ENCODE results near the gene CD200.

DNA sequence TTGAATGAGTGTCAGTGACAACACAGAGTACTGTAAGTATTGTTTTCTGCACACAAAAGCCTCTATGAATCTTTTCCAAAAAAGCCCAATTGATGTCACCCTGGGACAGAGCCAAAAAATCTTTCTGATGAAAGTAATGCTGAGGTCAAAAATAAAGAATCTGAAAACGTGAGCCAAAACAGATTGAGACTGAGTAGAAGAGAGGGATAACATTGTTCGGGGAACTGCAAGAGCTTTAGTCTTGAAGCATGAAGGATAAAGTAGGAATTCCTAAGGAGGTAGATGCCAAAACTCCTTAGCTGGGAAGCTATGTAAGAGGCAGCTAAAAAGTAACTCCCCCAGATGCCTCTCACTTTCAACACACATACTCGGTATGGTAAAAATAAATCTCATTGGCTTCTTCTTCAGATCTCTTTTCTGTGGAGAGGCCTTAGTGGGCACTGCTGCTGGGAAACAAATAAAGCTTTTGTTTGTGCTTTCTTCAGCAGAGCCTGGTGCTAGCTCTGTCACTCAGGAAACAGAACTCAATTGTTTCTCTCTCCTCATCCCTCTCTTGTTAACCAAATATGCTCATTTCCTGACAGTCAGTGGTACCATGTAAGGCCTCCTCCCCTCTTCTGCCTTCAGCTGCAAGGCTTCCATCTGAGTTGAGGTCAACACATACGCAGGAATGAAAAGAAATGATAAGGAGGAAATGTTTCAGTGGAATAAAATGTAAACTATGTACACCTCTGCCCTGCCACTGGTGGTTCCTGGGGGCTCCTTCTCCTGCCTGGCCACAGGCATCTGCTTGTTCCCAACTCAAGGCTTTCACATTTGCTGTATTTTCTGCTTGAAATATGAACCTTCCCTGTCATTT is 58.1 kb downstream of the CD200 start:
- TF ChIP-seq POLR2A (IDR thresholded peaks at IDR 0.05) = no peak
- TF ChIP-seq, protein P1, sequence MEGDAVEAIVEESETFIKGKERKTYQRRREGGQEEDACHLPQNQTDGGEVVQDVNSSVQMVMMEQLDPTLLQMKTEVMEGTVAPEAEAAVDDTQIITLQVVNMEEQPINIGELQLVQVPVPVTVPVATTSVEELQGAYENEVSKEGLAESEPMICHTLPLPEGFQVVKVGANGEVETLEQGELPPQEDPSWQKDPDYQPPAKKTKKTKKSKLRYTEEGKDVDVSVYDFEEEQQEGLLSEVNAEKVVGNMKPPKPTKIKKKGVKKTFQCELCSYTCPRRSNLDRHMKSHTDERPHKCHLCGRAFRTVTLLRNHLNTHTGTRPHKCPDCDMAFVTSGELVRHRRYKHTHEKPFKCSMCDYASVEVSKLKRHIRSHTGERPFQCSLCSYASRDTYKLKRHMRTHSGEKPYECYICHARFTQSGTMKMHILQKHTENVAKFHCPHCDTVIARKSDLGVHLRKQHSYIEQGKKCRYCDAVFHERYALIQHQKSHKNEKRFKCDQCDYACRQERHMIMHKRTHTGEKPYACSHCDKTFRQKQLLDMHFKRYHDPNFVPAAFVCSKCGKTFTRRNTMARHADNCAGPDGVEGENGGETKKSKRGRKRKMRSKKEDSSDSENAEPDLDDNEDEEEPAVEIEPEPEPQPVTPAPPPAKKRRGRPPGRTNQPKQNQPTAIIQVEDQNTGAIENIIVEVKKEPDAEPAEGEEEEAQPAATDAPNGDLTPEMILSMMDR (IDR thresholded peaks at IDR 0.05) = no peak

All from vagina (tissue), 2 donors.